Measurements from ENCODE around the gene KCNIP1.
A peak's percentile ranks its signal among the peaks of the same experiment; 100 is the strongest.

The KCNIP1 gene

GRCh38 chr5:170603109-170603508 is 99.3 kb downstream of the KCNIP1 start:
- DNase-seq: no peak

DNA sequence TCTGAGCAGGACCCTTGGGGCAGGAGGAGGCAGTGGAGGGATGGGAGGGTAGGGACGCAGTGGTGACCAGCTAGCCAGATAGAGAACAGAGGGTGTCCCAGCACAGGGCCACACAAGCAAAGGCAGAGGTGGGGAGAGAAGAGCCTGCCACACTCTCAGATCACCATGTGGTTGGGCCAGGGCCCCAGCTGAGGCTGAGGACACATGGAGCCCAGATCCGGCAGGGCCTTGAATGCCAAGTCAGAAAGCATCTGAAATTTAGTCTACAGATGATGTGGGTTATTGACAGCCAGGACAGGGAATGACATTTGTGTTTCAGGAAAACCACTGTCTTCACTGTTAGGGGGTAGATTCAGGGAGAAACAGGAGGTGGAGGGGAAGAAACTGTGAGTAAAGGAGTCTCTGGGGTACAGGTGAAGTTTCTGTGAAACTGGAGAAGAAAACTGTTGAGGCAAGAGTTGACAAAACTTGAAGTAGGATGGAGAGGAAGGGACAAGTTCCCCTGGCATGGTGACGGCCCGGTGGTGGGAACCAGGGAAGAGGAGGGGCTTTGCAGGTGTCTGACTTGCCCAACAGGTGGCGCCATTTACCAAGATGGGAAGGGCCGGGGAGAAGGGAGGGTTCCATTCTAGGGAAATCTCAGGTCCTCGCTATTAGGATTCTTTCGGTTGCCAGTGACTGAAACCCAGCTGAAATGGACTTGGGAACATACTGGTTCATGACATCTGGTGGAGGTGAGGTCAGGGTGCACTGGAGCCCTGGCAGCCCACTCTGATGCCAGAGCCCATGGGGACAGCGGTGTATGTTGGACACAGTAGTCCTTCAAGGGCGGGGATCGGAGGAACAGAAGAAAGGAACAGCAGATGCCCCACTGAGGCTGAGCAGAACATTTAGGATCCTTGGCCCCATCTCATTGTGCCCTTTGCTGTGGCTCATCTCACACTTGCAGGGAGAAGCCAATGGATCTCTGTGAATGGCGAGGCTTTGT is 100.1 kb downstream of the KCNIP1 start:
- no peak for DNase-seq

- no peak for DNase-seq
Observed at GRCh38 chr5:170606941-170607340, 103.1 kb downstream of the KCNIP1 start.

DNA sequence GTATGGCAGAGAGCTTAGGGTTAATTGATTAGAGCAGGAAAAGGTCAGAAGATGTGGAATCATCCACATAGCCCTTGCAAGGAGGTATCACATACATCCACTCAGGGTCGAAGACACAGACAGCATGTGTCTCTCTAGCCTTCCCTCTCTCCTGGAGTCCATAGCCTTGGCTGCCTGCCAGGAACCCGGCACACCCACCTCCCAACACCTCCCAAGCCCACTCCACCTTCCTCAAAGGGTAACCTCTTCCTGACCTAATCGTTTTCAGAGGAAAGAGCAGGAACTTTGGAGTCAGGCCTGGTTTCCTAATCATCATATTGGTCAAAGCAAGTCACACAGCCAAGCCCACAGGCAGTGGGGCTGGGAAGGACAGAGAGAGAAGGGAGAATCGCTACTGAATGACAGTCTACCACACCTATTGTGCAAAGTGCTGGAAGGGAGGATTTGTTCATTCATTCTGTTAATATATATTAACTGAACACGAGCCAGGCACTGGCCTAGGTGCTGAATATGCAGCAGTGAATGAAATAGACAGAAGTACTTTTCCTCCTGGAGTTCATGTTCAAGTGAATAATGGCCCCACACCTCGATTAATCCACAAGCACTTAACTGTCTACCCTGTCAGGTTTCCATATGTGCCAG is 107.8 kb downstream of the KCNIP1 start:
- no peak for DNase-seq

DNA sequence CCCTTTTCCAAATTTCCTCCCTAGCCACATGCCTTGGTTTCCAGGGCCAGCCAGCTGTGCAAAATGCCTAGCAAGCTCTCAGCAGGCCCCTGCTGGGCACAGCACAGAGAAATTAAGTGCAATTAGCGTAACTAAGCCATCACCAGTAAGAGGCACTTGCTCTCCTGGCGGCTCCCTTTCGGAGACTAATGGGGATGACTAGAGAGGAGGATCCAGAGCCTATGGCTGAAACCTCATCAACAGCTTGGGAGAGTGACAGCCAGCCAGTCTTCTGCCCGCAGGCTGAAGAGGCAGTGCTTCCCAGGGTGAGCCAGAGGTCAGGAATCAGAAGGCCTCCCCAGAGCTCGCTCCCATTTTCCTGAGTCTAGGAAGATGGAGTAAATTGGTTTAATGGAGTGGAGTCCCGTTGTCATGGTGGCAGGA is 108.4 kb downstream of the KCNIP1 start:
- DNase-seq: no peak

- DNase-seq: no peak
Observed at GRCh38 chr5:170614065-170614490, 110.3 kb downstream of the KCNIP1 start.

DNA sequence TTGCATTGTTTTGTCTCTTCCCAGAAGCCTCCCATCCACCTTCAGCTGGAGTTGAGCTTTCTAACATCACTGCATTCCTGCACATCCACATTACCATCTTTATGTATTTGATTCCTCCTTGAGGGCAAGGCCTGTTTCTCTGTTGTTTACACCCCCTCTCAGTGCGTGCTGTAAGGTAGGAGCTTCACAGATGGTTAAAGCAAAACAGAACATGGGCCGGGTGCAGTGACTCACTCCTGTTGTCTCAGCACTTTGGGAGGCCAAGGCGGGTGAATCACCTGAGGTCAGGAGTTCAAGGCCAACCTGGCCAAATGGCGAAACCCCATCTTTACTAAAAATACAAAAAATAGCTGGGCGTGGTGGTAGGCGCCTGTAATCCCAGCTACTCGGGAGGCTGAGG is 110.9 kb downstream of the KCNIP1 start:
- no peak for DNase-seq

DNA sequence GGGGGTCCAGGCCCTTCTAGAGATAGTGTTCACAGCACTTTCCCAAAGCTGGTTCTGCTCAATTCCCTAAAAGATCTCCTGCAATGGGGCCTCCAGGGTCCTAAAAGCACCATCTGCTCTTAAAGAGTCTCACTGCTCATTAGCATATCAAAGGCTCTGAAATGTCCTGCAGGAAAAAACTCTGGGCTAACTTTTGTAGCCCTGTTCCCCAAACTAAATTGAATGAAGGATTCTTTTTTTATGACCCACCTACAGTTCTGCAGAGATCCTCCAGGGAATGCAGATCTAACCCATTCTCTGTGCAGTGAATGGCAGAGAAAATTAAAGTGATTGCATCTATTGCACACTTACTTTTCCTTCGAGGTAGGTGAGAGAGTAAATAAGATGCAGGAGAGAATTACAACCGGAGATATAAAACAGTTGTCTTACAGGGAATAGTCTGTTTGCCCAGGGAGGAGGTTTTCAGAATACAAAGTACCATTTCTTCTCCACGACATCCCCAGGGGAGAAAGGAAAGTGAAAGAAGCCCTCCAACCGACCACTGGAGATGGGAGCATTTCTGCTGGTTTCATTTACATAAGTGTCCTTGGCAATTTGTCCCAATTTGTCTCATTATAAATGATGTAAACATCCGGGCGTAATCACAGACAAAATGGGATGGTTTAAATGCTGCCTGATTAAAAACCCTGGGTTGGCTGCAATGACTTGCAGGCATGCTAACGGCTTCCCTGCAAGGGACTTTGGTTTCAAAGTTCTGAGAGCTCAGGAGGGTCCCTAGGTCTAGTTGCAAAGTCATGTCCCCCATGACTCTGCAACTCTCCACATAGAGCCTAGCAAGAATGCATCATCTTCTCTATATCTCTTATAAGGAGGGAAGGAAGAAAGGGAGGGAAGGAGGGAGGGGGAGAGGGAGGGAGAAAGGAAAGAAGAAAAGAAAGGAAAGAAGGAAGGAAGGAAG is 114.0 kb downstream of the KCNIP1 start:
- DNase-seq: no peak

DNA sequence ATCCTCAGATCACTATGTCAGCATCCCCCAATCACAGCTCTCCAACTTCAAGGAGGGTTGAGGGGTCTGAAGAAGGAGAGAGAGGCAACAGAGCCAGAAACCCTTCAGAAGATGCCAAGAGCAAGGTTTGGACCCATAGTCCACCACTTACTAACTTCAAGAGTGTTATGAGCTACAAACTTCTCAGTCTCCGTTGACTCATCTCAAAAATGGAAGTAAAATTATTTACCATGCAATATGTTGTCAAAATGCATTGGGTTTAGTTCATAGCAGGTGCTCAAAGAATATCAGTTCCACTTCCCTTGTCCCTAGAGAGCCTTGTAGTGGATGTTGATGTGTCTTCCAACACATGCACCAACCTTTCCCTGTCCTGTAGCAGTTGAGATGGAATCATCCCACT is 116.0 kb downstream of the KCNIP1 start:
- no peak for DNase-seq

DNA sequence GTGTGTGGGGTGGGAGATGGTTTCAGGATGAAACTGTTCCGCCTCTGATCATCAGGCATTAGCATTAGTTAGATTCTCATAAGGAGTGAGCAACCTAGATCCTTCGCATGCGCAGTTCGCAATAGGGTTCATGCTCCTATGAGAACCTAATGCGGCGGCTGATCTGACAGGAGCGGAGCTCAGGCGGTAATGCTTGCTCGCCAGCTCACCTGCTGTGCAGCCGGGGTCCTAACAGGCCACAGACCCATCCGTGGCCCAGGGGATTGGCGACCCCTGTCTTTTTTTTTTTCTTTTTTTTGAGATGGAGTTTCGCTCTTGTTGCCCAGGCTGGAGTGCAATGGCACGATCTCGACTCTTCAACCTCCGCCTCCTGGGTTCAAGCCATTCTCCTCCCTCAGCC is 119.1 kb downstream of the KCNIP1 start:
- DNase-seq: no peak

DNA sequence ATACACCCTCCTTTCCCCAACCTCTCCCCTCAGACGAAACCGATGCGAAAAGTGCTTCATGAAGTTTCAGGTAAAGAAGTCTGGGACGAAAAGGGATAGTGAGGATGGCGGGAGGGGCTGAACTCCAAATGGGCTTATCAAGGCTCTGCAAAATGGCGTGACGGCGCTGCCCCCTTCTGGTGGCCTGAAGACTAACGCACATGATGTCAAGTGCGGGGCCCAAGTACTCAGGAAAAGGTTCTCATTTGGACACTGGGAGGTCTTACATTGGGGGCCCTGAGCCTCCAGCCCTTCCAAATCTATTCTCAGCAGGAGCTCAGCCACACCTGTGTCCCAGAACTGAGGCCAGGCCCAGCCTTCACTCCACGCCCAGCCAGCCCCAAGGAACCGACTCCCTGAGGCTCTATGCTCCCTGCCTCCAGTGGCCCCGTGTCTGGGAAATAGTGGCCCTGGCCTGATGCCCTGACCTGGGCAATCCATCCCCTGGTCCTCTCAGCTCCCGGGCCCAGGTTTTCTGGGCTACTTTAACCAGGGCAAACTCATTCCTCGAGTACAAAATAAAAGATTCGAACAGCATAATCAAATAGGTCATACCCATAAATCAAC is 119.9 kb downstream of the KCNIP1 start:
- peak; percentile 8 for DNase-seq

- DNase-seq: no peak
Observed at GRCh38 chr5:170625221-170626165, 121.7 kb downstream of the KCNIP1 start.

GRCh38 chr5:170626507-170627150 is 122.8 kb downstream of the KCNIP1 start:
- DNase-seq: no peak

GRCh38 chr5:170627271-170627670 is 123.5 kb downstream of the KCNIP1 start:
- DNase-seq: no peak

- no peak for DNase-seq
Observed at GRCh38 chr5:170628028-170628427, 124.2 kb downstream of the KCNIP1 start.

DNA sequence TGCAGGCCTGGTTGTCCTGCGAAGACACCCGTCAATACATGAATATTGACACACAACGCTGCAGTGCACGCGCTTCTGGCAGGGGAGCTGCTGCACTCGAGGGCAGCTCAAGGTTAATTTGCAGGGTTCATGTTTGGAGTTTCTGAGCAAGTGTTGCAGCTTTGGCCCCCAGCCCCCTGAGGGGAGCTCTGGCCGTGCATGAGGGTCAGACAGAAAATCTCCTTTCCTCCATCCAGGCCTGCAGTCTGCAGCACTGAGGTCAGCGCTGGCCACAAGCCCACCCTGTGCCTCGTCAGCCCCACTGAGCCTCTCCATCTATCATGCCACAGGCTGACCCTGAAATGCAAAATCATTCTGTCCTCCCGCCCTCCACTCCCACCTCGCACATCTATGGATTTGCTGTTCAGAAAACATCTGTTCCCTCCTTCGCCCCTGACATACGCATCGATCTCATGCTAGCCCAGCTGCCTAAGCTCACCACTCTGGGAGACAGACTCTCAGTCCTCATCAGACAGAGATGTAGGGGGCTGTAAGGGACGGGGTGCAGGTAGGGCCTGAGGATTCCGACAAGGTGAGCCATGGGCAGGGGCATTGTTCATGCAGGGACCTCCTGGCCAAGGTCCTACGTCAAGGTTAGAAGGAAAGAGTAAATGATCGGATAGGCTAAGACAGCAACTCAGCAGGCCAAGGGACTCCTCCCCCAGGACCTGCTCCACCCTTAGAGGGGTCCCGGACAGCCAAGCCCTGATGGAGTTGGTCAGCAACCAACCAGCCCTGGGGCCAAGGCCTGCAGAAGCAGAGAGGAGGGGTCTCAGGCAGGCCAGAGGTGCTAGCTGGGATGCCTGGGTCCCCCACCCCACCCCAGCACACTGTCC is 125.1 kb downstream of the KCNIP1 start:
- DNase-seq: no peak

DNA sequence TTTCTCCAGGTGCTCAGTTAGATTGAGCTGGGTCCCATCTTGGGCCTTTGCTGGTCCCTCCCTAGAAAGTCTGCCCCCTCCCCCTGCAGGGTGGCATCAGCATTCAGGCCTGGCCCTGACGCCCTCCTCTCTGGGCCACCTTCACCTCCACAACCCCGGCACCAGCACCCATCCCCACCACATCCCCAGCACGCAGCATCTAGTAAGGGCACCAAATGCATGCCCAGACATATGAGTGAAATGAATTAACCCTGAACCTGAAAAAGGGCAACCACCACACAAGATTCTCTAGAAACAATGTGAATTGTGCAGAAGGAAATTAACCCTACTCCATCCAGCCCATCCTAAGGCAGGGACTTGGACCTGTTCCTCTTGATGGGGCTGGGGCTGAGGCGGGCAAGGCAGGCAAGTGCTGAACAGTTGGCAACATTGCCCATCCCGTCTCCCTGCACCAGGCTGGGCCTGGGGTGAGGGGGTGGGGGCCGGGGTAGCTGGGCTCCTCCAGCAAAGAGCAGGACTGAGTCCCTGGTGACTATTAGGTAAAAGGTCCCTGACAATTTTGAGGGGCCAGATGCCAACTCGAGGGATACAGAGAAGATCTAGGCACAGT is 125.9 kb downstream of the KCNIP1 start:
- no peak for DNase-seq

DNA sequence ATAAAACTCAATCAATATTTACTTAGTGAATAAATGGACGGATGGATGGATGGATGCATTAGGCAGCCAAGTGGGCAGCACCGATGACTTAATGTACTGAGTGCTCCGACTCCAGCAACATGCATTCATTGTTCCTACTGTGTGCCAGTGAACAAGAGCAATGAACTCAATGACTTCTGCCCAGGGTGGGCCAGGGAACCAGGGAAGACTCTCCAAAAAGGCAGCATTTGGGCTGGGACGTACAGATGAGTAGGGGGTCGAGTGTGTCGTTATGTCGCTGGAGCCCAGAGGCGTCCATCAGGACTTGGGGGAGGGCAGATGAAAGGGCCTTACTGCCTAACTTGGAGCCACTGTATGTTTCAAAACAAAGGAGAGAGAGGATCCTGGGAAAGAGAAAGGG is 126.4 kb downstream of the KCNIP1 start:
- no peak for DNase-seq

- DNase-seq: no peak
Observed at GRCh38 chr5:170630711-170631141, 126.9 kb downstream of the KCNIP1 start.
